GM10847 (cell line): ENCODE measurements around the gene VLDLR.

Experiments used
- POLR2A ChIP-seq: IDR thresholded peaks from 2 replicates; pipeline ENCODE4 v1.6.1; 2011; ENCODE audit not compliant: insufficient read length; ENCODE audit errors: extremely low read depth

The VLDLR gene

GRCh38 chr9:2621722-2622460, at the start of gene VLDLR:
VLDLR (plus strand) TSS chr9:2621787; CDS start chr9:2622190, 403 bp downstream.
- no peak for TF ChIP-seq POLR2A

- TF ChIP-seq POLR2A: no peak
Observed at GRCh38 chr9:2574203-2574602, 47.4 kb upstream of the VLDLR start.

GRCh38 chr9:2576631-2577030, 45.0 kb upstream of the VLDLR start:
- TF ChIP-seq POLR2A: no peak

GRCh38 chr9:2583308-2584013, 38.1 kb upstream of the VLDLR start:
- TF ChIP-seq POLR2A: no peak

- no peak for TF ChIP-seq POLR2A
Observed at GRCh38 chr9:2591967-2592366, 29.6 kb upstream of the VLDLR start.

- no peak for TF ChIP-seq POLR2A
Observed at GRCh38 chr9:2593744-2594143, 27.8 kb upstream of the VLDLR start.

GRCh38 chr9:2595973-2596372, 25.6 kb upstream of the VLDLR start:
- no peak for TF ChIP-seq POLR2A

- no peak for TF ChIP-seq POLR2A
Observed at GRCh38 chr9:2597483-2597882, 24.1 kb upstream of the VLDLR start.

- TF ChIP-seq POLR2A: no peak
Observed at GRCh38 chr9:2599896-2600295, 21.7 kb upstream of the VLDLR start.

GRCh38 chr9:2600307-2600706, 21.3 kb upstream of the VLDLR start:
- TF ChIP-seq POLR2A: no peak

GRCh38 chr9:2601785-2602378, 19.7 kb upstream of the VLDLR start:
- no peak for TF ChIP-seq POLR2A

- no peak for TF ChIP-seq POLR2A
Observed at GRCh38 chr9:2602704-2603116, 18.9 kb upstream of the VLDLR start.

GRCh38 chr9:2603621-2604020, 18.0 kb upstream of the VLDLR start:
- TF ChIP-seq POLR2A: no peak

GRCh38 chr9:2605246-2605645, 16.3 kb upstream of the VLDLR start:
- no peak for TF ChIP-seq POLR2A

- TF ChIP-seq POLR2A: no peak
Observed at GRCh38 chr9:2608276-2608675, 13.3 kb upstream of the VLDLR start.

- no peak for TF ChIP-seq POLR2A
Observed at GRCh38 chr9:2610985-2611384, 10.6 kb upstream of the VLDLR start.

GRCh38 chr9:2611961-2612360, 9.6 kb upstream of the VLDLR start:
- no peak for TF ChIP-seq POLR2A

- no peak for TF ChIP-seq POLR2A
Observed at GRCh38 chr9:2613730-2614271, 7.8 kb upstream of the VLDLR start.
